OCI-LY3 (cell line): ENCODE data around the gene NRXN3.

ENCODE experiments used
- CTCF ChIP-seq: fragments of 200-600, 300-600 bp; sonication (generic); IDR thresholded peaks from 2 replicates; pipeline ENCODE4 v1.5.1; 2014; ENCODE audit warnings: antibody characterized with exemption, low read length, low read depth
- EZH2phosphoT487 ChIP-seq: fragments of 200-600 bp; shearing (Covaris generic); IDR thresholded peaks from 2 replicates; pipeline ENCODE4 v1.6.1; 2018; ENCODE audit warnings: antibody characterized with exemption, mixed run types, low read depth

GRCh38 chr14:78704965-78705364, 534.8 kb downstream of the NRXN3 start:
- TF ChIP-seq CTCF (no peak), EZH2phosphoT487 (no peak)
